K562 (cell line): ENCODE results near the gene ADCY4. TPM values are rescaled to one million over a fixed set of nuclear protein-coding genes. Genes with fewer than 3 reads are reported as not detected.

Experiments used
- MAFF ChIP-seq: IDR thresholded peaks from 2 replicates; pipeline ENCODE4 v1.6.1; 2012; ENCODE audit warnings: low read length, improper control_type of control experiment
- ZBTB7A ChIP-seq: IDR thresholded peaks from 2 replicates; pipeline ENCODE4 v1.6.1; 2011; ENCODE audit warnings: low read depth, mild to moderate bottlenecking, low read length, moderate library complexity, borderline replicate concordance; ENCODE audit not compliant: control insufficient read depth
- polyA plus RNA-seq, 8 experiments: library from polyadenylated mRNA; depleted of rRNA in 4 of 8; stranded (reverse) in 5 of 8; unstranded in 3 of 8; fragments of >200 nt; fragmentation: Nextera tagmentation in 2 of 8; fragmentation: Illumina TruSeq in 1 of 8; extraction: Ambion mirVana in 2 of 8; extraction: Trizol in 1 of 8; gene quantifications; 2 replicates each; pipeline versions ENCODE4 v1.2.1 to v1.2.3, GENCODE V29; 2011 to 2014; ENCODE audit warnings: inconsistent platforms in 1 of 8, missing spikeins in 1 of 8
- total RNA-seq, 7 experiments: library from RNA; depleted of rRNA in 6 of 7; stranded (reverse); fragments of >200 nt in 6 of 7; fragmentation: Illumina TruSeq in 2 of 7; extraction: Trizol in 2 of 7; gene quantifications; 2 replicates each; pipeline versions ENCODE4 v1.2.1 to v1.2.3, GENCODE V29; 2011 to 2021; ENCODE audit warnings: low replicate concordance in 1 of 7
- TF ChIP-seq, protein P1 (sequence below), 2 experiments: fragments of 450-650 bp in 1 of 2; sonication (generic) in 1 of 2; formaldehyde crosslinking in 1 of 2; IDR thresholded peaks; 2 replicates each; pipeline versions ENCODE4 v1.7.1 to v1.9.0; 2016 to 2022; ENCODE audit warnings: inconsistent platforms in 1 of 2, mild to moderate bottlenecking in 1 of 2, missing genetic modification reagents in 1 of 2

The ADCY4 gene
- total and polyA plus RNA-seq, 9 of the 15 experiments (the other 6 are each of a cell fraction or from before 2014, with no cell fraction given): 0.04 to 0.31 (median 0.15) TPM; not detected in 2

DNA sequence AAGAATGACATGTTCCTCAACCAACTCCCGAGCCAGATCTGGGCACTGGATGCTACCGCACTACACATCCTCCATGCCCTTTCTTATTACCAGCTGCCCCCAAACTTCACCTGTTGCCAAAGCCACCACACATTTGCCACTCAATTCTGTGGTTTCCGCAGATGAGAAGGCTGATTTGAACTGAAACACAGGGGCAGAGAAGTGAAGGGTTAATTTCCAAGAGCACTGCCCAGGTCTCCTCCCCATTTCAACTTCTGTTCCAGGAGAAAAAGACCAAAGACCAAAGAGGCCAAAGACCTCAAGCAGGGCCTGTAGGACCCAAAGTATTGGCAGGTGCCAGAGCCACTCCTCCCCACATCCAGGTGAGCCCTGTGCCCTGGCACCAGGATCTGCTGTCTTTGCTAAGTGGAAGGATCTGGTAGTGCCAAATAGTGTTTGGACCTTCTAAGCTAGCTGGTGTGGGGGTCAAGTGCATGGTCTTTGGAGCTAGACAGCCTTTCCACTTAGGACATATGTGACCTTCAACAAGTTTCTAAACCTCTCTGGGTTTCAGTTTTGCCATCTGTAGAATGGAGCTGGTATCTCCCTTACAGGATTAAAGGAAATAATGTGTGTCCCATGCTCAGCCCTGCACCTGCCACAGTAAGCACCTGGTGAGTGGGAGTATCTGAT lies 43.3 kb downstream of the ADCY4 start (continued):
- TF ChIP-seq ZBTB7A (no peak), MAFF (no peak)
- TF ChIP-seq, protein P1, sequence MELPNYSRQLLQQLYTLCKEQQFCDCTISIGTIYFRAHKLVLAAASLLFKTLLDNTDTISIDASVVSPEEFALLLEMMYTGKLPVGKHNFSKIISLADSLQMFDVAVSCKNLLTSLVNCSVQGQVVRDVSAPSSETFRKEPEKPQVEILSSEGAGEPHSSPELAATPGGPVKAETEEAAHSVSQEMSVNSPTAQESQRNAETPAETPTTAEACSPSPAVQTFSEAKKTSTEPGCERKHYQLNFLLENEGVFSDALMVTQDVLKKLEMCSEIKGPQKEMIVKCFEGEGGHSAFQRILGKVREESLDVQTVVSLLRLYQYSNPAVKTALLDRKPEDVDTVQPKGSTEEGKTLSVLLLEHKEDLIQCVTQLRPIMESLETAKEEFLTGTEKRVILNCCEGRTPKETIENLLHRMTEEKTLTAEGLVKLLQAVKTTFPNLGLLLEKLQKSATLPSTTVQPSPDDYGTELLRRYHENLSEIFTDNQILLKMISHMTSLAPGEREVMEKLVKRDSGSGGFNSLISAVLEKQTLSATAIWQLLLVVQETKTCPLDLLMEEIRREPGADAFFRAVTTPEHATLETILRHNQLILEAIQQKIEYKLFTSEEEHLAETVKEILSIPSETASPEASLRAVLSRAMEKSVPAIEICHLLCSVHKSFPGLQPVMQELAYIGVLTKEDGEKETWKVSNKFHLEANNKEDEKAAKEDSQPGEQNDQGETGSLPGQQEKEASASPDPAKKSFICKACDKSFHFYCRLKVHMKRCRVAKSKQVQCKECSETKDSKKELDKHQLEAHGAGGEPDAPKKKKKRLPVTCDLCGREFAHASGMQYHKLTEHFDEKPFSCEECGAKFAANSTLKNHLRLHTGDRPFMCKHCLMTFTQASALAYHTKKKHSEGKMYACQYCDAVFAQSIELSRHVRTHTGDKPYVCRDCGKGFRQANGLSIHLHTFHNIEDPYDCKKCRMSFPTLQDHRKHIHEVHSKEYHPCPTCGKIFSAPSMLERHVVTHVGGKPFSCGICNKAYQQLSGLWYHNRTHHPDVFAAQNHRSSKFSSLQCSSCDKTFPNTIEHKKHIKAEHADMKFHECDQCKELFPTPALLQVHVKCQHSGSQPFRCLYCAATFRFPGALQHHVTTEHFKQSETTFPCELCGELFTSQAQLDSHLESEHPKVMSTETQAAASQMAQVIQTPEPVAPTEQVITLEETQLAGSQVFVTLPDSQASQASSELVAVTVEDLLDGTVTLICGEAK (IDR thresholded peaks at IDR 0.05): no peak
- TF ChIP-seq, protein P1 (CRISPR knock-in tag; IDR thresholded peaks at IDR 0.05): no peak
